ENCODE measurements around the gene CGB3. TPM values are rescaled to one million over a fixed set of nuclear protein-coding genes. Genes with fewer than 3 reads are reported as not detected.
"Not testable (repeated sequence)": the region's sequence is repeated elsewhere in the genome, so short reads cannot be mapped to it uniquely, and the experiment has no call there.

CGB3 gene
- total RNA-seq, 1 experiment from 2014 or later, result not detected

- H3K27me3 ChIP-seq (ENCODE audit: insufficient read depth, low read length); H4K20me1 ChIP-seq (ENCODE audit: insufficient read depth); H3K4me2 ChIP-seq (ENCODE audit: low read length); intact Hi-C loops (cut with micrococcal nuclease); H3K36me3 ChIP-seq (ENCODE audit: control insufficient read depth in 1 of 2, insufficient read depth in 2 of 2, low read length in 2 of 2); ATAC-seq; H3K27ac ChIP-seq (ENCODE audit: low read depth, low read length); H3K9me3 ChIP-seq (ENCODE audit: control insufficient read depth in 1 of 2, insufficient read depth in 1 of 2, low read depth in 1 of 2, low read length in 2 of 2); H3K4me3 ChIP-seq (replicated peaks in 1 of 2; ENCODE audit: low read depth in 1 of 2, low read length in 2 of 2); POLR2A ChIA-PET; DNase-seq (ENCODE audit: low read depth, low spot score); H3K4me1 ChIP-seq (ENCODE audit: control insufficient read depth in 1 of 2, insufficient read depth in 2 of 2, low read length in 2 of 2); H2AFZ ChIP-seq (ENCODE audit: low read depth, low read length, poor library complexity, severe bottlenecking); CTCF ChIA-PET; RAD21 ChIA-PET (ENCODE audit: low non-redundant PET in 1 of 2, low total read pairs in 2 of 2, uncharacterized antibody in 2 of 2, unreplicated experiment in 2 of 2); H3K79me2 ChIP-seq (ENCODE audit: insufficient read depth, low read length); H3K9me2 ChIP-seq (ENCODE audit: insufficient read depth); BruUV-seq (replicated peaks); H3K9ac ChIP-seq (ENCODE audit: low read length): not testable (repeated sequence)
Observed at GRCh38 chr19:49030323-49030722, 6.2 kb upstream of the CGB3 start.

GRCh38 chr19:49029749-49030148, 5.6 kb upstream of the CGB3 start:
- H3K9ac ChIP-seq (ENCODE audit: low read length); H3K27ac ChIP-seq (ENCODE audit: low read depth, low read length); H3K27me3 ChIP-seq (ENCODE audit: insufficient read depth, low read length); H3K4me1 ChIP-seq (ENCODE audit: control insufficient read depth in 1 of 2, insufficient read depth in 2 of 2, low read length in 2 of 2); H4K20me1 ChIP-seq (ENCODE audit: insufficient read depth); H3K9me2 ChIP-seq (ENCODE audit: insufficient read depth); BruUV-seq (replicated peaks); POLR2A ChIA-PET; H3K4me3 ChIP-seq (replicated peaks in 1 of 2; ENCODE audit: low read depth in 1 of 2, low read length in 2 of 2); H3K79me2 ChIP-seq (ENCODE audit: insufficient read depth, low read length); CTCF ChIA-PET; H3K36me3 ChIP-seq (ENCODE audit: control insufficient read depth in 1 of 2, insufficient read depth in 2 of 2, low read length in 2 of 2); H3K9me3 ChIP-seq (ENCODE audit: control insufficient read depth in 1 of 2, insufficient read depth in 1 of 2, low read depth in 1 of 2, low read length in 2 of 2); intact Hi-C loops (cut with micrococcal nuclease); DNase-seq (ENCODE audit: low read depth, low spot score); RAD21 ChIA-PET (ENCODE audit: low non-redundant PET in 1 of 2, low total read pairs in 2 of 2, uncharacterized antibody in 2 of 2, unreplicated experiment in 2 of 2); H2AFZ ChIP-seq (ENCODE audit: low read depth, low read length, poor library complexity, severe bottlenecking): not testable (repeated sequence)
- H3K4me2 ChIP-seq (ENCODE audit: low read length), result 0 out of 2 replicates have a peak overlapping the region, but pooled peaks have one; percentile 17
- ATAC-seq, result peak; percentile 30; the same call in 1 of the 2 replicates

GRCh38 chr19:49028686-49029085, 4.6 kb upstream of the CGB3 start:
- H3K79me2 ChIP-seq (ENCODE audit: insufficient read depth, low read length); H3K36me3 ChIP-seq (ENCODE audit: control insufficient read depth in 1 of 2, insufficient read depth in 2 of 2, low read length in 2 of 2); H3K4me2 ChIP-seq (ENCODE audit: low read length); intact Hi-C loops (cut with micrococcal nuclease); H4K20me1 ChIP-seq (ENCODE audit: insufficient read depth); H3K27me3 ChIP-seq (ENCODE audit: insufficient read depth, low read length); ATAC-seq; DNase-seq (ENCODE audit: low read depth, low spot score); H3K4me3 ChIP-seq (replicated peaks in 1 of 2; ENCODE audit: low read depth in 1 of 2, low read length in 2 of 2); POLR2A ChIA-PET; H3K4me1 ChIP-seq (ENCODE audit: control insufficient read depth in 1 of 2, insufficient read depth in 2 of 2, low read length in 2 of 2); H2AFZ ChIP-seq (ENCODE audit: low read depth, low read length, poor library complexity, severe bottlenecking); CTCF ChIA-PET; H3K9me3 ChIP-seq (ENCODE audit: control insufficient read depth in 1 of 2, insufficient read depth in 1 of 2, low read depth in 1 of 2, low read length in 2 of 2); H3K27ac ChIP-seq (ENCODE audit: low read depth, low read length); BruUV-seq (replicated peaks); H3K9ac ChIP-seq (ENCODE audit: low read length); H3K9me2 ChIP-seq (ENCODE audit: insufficient read depth); RAD21 ChIA-PET (ENCODE audit: low non-redundant PET in 1 of 2, low total read pairs in 2 of 2, uncharacterized antibody in 2 of 2, unreplicated experiment in 2 of 2): not testable (repeated sequence)

- CTCF ChIA-PET; H4K20me1 ChIP-seq (ENCODE audit: insufficient read depth); H3K79me2 ChIP-seq (ENCODE audit: insufficient read depth, low read length); H3K9me3 ChIP-seq (ENCODE audit: control insufficient read depth in 1 of 2, insufficient read depth in 1 of 2, low read depth in 1 of 2, low read length in 2 of 2); H3K9ac ChIP-seq (ENCODE audit: low read length); H3K9me2 ChIP-seq (ENCODE audit: insufficient read depth); intact Hi-C loops (cut with micrococcal nuclease); H3K27me3 ChIP-seq (ENCODE audit: insufficient read depth, low read length); H2AFZ ChIP-seq (ENCODE audit: low read depth, low read length, poor library complexity, severe bottlenecking); DNase-seq (ENCODE audit: low read depth, low spot score); BruUV-seq (replicated peaks); H3K27ac ChIP-seq (ENCODE audit: low read depth, low read length); POLR2A ChIA-PET; RAD21 ChIA-PET (ENCODE audit: low non-redundant PET in 1 of 2, low total read pairs in 2 of 2, uncharacterized antibody in 2 of 2, unreplicated experiment in 2 of 2); H3K4me3 ChIP-seq (replicated peaks in 1 of 2; ENCODE audit: low read depth in 1 of 2, low read length in 2 of 2); H3K36me3 ChIP-seq (ENCODE audit: control insufficient read depth in 1 of 2, insufficient read depth in 2 of 2, low read length in 2 of 2); H3K4me2 ChIP-seq (ENCODE audit: low read length): not testable (repeated sequence)
- peak; percentile 38 for ATAC-seq
- peaks cover 17 to 27% of the 10 kb centered on the region in 2 experiments for H3K4me1 ChIP-seq (ENCODE audit: control insufficient read depth in 1 of 2, insufficient read depth in 2 of 2, low read length in 2 of 2)
Observed at GRCh38 chr19:49025599-49025998, 1.5 kb upstream of the CGB3 start.

GRCh38 chr19:49025088-49025487, 955 bp upstream of the CGB3 start:
- H2AFZ ChIP-seq (ENCODE audit: low read depth, low read length, poor library complexity, severe bottlenecking); BruUV-seq (replicated peaks); H3K79me2 ChIP-seq (ENCODE audit: insufficient read depth, low read length); H3K27me3 ChIP-seq (ENCODE audit: insufficient read depth, low read length); H3K9me2 ChIP-seq (ENCODE audit: insufficient read depth); H3K4me3 ChIP-seq (replicated peaks in 1 of 2; ENCODE audit: low read depth in 1 of 2, low read length in 2 of 2); CTCF ChIA-PET; DNase-seq (ENCODE audit: low read depth, low spot score); H3K4me2 ChIP-seq (ENCODE audit: low read length); H3K9ac ChIP-seq (ENCODE audit: low read length); H3K36me3 ChIP-seq (ENCODE audit: control insufficient read depth in 1 of 2, insufficient read depth in 2 of 2, low read length in 2 of 2); RAD21 ChIA-PET (ENCODE audit: low non-redundant PET in 1 of 2, low total read pairs in 2 of 2, uncharacterized antibody in 2 of 2, unreplicated experiment in 2 of 2); H3K9me3 ChIP-seq (ENCODE audit: control insufficient read depth in 1 of 2, insufficient read depth in 1 of 2, low read depth in 1 of 2, low read length in 2 of 2); POLR2A ChIA-PET; H4K20me1 ChIP-seq (ENCODE audit: insufficient read depth); ATAC-seq; H3K27ac ChIP-seq (ENCODE audit: low read depth, low read length); intact Hi-C loops (cut with micrococcal nuclease): not testable (repeated sequence)
- peaks cover 22 to 32% of the 10 kb centered on the region in 2 experiments for H3K4me1 ChIP-seq (ENCODE audit: control insufficient read depth in 1 of 2, insufficient read depth in 2 of 2, low read length in 2 of 2)

Data from HCT116 (cell line).